ENCODE measurements around the gene TMED1.

DNA sequence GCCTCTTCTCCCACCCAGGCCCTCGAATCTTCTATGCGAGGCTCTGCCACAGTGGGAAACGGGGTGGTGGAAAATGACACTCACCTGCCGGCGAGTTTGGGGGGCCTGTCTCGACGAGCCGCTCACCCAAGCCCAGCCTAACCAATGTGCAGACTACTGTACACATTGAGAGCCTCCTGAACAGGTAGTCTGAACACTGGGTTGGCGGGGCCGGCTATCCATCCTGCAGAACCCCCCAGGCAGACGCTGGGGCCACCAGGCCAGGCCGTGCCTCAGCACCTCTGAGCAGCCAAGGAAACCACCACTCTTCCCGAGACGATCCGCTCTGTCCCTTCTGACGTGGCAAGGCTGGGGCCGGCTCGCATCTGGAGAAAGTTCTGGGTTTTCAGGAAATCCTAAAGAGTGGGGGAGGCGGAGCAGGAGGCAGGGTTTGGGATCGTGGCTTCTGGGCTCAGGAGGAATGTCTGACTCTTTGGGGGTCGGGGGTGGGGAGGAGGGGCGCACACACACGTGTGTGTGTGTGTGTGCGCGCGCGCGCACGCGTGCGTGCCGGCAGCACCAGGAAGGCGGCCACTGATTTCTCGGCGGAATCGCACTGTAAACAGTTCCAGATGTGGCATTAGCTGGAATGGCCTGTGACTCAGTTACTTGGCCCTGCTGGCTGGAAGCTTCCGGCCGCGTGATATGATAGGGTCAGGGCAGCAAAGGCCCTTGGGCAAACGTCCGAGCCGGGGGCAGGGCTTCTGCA is 18.5 kb downstream of the TMED1 start:
- TF ChIP-seq, protein P1, sequence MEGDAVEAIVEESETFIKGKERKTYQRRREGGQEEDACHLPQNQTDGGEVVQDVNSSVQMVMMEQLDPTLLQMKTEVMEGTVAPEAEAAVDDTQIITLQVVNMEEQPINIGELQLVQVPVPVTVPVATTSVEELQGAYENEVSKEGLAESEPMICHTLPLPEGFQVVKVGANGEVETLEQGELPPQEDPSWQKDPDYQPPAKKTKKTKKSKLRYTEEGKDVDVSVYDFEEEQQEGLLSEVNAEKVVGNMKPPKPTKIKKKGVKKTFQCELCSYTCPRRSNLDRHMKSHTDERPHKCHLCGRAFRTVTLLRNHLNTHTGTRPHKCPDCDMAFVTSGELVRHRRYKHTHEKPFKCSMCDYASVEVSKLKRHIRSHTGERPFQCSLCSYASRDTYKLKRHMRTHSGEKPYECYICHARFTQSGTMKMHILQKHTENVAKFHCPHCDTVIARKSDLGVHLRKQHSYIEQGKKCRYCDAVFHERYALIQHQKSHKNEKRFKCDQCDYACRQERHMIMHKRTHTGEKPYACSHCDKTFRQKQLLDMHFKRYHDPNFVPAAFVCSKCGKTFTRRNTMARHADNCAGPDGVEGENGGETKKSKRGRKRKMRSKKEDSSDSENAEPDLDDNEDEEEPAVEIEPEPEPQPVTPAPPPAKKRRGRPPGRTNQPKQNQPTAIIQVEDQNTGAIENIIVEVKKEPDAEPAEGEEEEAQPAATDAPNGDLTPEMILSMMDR (IDR thresholded peaks at IDR 0.05) = no peak
- no peak for TF ChIP-seq POLR2AphosphoS5 (IDR thresholded peaks at IDR 0.05)

Data from prostate gland (tissue), 2 donors.